ENCODE results near the gene PARP12. TPM values are rescaled to one million over a fixed set of nuclear protein-coding genes. Genes with fewer than 3 reads are reported as not detected.

PARP12 gene
- total and polyA plus RNA-seq, 9 of the 15 experiments (the other 6 are each of a cell fraction or from before 2014, with no cell fraction given) = 4.6 to 40.4 (median 23.5) TPM

DNA sequence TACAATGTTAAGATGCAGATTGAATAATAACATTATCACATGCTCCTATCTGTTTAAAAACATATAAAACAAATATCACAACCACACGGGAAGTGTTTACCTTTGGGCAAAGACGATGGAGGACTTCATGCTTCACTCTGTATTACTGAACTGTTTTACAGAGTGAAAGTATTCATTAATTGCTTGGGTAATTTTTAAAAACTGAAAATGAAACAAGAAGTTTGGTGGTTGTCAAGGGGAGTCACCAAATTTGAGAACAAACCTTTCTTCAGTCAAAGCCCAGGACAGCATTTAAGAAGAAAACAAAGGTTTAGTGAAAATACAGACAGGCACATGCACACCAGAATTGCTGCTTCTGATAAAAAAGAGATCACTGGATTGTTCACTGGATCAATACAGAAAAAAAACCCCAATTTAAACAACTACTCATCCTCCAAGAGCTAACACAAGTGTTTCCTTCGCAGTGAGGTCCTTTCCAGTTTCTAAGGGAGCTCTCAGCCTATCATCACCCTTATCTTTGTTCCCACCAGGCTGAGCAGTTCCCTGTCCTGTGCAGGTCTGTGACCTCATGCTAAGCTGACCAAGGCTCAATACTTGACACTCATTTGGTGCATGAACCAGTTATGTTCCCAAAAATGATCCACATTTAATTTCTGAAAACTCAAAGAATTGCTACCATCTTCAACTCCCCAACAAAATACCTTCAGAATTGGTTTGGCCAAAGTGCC is 8.8 kb downstream of the PARP12 start (continued):
- TF ChIP-seq SAFB (IDR thresholded peaks at IDR 0.05; ENCODE audit: borderline replicate concordance, low read depth, low read length) = no peak
- no peak for TF ChIP-seq NR2C1 (IDR thresholded peaks at IDR 0.05)
- TF ChIP-seq NR2C1 (tag; IDR thresholded peaks at IDR 0.05) = peak; percentile 39; the same call in 1 of the 2 replicates
- TF ChIP-seq, protein P1, sequence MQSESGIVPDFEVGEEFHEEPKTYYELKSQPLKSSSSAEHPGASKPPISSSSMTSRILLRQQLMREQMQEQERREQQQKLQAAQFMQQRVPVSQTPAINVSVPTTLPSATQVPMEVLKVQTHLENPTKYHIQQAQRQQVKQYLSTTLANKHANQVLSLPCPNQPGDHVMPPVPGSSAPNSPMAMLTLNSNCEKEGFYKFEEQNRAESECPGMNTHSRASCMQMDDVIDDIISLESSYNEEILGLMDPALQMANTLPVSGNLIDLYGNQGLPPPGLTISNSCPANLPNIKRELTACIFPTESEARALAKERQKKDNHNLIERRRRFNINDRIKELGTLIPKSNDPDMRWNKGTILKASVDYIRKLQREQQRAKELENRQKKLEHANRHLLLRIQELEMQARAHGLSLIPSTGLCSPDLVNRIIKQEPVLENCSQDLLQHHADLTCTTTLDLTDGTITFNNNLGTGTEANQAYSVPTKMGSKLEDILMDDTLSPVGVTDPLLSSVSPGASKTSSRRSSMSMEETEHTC (IDR thresholded peaks at IDR 0.05) = no peak
- TF ChIP-seq, protein P2, sequence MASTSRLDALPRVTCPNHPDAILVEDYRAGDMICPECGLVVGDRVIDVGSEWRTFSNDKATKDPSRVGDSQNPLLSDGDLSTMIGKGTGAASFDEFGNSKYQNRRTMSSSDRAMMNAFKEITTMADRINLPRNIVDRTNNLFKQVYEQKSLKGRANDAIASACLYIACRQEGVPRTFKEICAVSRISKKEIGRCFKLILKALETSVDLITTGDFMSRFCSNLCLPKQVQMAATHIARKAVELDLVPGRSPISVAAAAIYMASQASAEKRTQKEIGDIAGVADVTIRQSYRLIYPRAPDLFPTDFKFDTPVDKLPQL (IDR thresholded peaks at IDR 0.05; ENCODE audit: extremely low read depth, insufficient read length) = no peak
- TF ChIP-seq CCAR2 (IDR thresholded peaks at IDR 0.05; ENCODE audit: low read depth, low read length) = no peak
- TF ChIP-seq L3MBTL2 (IDR thresholded peaks at IDR 0.05) = peak; percentile 89
- TF ChIP-seq MXI1 (IDR thresholded peaks at IDR 0.05; ENCODE audit: low read depth, low read length) = no peak
- TF ChIP-seq, protein P3, sequence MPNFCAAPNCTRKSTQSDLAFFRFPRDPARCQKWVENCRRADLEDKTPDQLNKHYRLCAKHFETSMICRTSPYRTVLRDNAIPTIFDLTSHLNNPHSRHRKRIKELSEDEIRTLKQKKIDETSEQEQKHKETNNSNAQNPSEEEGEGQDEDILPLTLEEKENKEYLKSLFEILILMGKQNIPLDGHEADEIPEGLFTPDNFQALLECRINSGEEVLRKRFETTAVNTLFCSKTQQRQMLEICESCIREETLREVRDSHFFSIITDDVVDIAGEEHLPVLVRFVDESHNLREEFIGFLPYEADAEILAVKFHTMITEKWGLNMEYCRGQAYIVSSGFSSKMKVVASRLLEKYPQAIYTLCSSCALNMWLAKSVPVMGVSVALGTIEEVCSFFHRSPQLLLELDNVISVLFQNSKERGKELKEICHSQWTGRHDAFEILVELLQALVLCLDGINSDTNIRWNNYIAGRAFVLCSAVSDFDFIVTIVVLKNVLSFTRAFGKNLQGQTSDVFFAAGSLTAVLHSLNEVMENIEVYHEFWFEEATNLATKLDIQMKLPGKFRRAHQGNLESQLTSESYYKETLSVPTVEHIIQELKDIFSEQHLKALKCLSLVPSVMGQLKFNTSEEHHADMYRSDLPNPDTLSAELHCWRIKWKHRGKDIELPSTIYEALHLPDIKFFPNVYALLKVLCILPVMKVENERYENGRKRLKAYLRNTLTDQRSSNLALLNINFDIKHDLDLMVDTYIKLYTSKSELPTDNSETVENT (CRISPR knock-in tag; IDR thresholded peaks at IDR 0.05) = no peak
- no peak for TF ChIP-seq SNIP1 (IDR thresholded peaks at IDR 0.05; ENCODE audit: low read depth)
- no peak for TF ChIP-seq BDP1 (IDR thresholded peaks at IDR 0.05; ENCODE audit: insufficient read depth, insufficient read length)
- TF ChIP-seq SMARCE1 (IDR thresholded peaks at IDR 0.05) = no peak
- 0 out of 2 replicates have a peak, but pooled peaks have one; percentile 6 for TF ChIP-seq CREM (IDR thresholded peaks at IDR 0.05; ENCODE audit: low read depth)
- no peak for TF ChIP-seq ETV6 (IDR thresholded peaks at IDR 0.05; ENCODE audit: borderline replicate concordance in 1 of 2, low read depth in 2 of 2, low read length in 1 of 2)
- no peak for TF ChIP-seq ETV6 (CRISPR knock-in tag; IDR thresholded peaks at IDR 0.05; ENCODE audit: borderline replicate concordance)
- no peak for TF ChIP-seq ZFPM2 (CRISPR knock-in tag; IDR thresholded peaks at IDR 0.05)
- no peak for TF ChIP-seq RAD51 (IDR thresholded peaks at IDR 0.05; ENCODE audit: borderline replicate concordance, low read depth)
- TF ChIP-seq NCOA4 (IDR thresholded peaks at IDR 0.05; ENCODE audit: partially characterized antibody) = no peak
- no peak for TF ChIP-seq NR4A1 (CRISPR knock-in tag; IDR thresholded peaks at IDR 0.05)
- TF ChIP-seq NR4A1 (tag; IDR thresholded peaks at IDR 0.05) = no peak
- 0 out of 2 replicates have a peak, but pooled peaks have one; percentile 38 for TF ChIP-seq SMARCA4 (IDR thresholded peaks at IDR 0.05)
- no peak for TF ChIP-seq ZNF408 (CRISPR knock-in tag; IDR thresholded peaks at IDR 0.05; ENCODE audit: low read depth)
- 0 out of 2 replicates have a peak, but pooled peaks have one; percentile 37 for TF ChIP-seq NBN (IDR thresholded peaks at IDR 0.05; ENCODE audit: low read depth)
- TF ChIP-seq, protein P4, sequence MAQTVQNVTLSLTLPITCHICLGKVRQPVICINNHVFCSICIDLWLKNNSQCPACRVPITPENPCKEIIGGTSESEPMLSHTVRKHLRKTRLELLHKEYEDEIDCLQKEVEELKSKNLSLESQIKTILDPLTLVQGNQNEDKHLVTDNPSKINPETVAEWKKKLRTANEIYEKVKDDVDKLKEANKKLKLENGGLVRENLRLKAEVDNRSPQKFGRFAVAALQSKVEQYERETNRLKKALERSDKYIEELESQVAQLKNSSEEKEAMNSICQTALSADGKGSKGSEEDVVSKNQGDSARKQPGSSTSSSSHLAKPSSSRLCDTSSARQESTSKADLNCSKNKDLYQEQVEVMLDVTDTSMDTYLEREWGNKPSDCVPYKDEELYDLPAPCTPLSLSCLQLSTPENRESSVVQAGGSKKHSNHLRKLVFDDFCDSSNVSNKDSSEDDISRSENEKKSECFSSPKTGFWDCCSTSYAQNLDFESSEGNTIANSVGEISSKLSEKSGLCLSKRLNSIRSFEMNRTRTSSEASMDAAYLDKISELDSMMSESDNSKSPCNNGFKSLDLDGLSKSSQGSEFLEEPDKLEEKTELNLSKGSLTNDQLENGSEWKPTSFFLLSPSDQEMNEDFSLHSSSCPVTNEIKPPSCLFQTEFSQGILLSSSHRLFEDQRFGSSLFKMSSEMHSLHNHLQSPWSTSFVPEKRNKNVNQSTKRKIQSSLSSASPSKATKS (CRISPR knock-in tag; IDR thresholded peaks at IDR 0.05) = no peak
- TF ChIP-seq BHLHE40 (IDR thresholded peaks at IDR 0.05; ENCODE audit: low read length) = no peak

Data from K562 (cell line).